T1000 (cell line): ENCODE results near the gene CENPM.

Experiments used
- DNase-seq: peaks from one replicate; lab custom pipeline; 2025; ENCODE audit warnings: mixed read lengths; lab: John Stamatoyannopoulos, UW

The CENPM gene

DNA sequence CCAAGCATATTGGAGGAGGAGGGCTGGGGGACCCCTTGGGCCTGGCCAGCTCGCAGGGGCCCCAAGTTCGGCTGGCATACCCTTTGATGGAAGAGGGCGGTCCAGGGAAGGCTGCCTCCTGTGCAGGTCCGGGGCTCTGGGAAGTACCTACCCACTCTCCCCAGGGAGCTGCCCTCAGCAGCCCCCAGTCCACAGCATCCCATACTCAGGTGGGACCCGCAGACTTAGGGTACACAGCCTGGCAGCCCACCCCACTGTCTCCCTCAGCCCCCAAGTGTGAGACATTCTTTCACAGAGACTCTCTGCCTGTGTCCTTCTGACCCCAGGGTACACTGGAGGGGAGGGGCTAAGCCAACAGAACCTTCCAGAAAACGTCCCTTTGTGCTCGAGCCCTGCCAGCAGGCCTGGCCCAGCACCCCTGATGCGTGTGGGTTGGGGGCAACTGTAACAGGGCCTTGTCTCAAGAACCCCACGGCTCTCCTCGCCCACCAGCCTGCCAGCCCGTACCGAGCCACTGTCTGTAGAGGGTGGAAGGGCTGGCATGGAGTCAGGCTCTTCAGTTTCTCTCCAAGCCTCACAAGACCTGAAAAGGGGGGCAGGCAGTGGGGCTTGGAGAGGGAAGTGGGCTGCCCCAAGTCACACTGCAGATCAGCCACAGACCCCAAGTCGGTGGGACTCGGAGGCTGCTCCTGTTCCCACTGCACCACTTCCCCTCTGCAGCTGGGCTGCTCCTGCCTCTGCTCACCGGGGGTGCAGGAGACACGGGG lies 13.4 kb downstream of the CENPM start:
- DNase-seq = no peak

DNA sequence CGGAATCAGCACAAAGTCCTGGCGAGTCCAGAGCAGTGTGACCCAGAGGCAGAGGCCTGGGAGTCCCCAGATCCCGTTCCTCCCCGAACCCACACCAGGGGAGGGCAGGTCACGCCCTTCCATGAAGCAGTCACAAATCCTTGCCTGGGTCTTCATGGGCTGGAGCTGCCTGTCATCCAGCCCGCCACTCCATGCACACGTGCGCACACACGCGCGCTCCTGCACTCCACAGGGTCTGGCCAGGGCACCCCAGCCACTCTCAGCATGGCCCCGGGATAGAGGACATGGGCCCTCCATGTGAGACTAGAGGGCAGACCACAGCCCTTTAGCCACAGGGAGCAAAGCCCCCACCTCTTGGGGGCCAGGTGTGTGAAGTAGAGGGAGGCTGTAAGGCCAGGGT lies 14.6 kb downstream of the CENPM start:
- DNase-seq = no peak

DNA sequence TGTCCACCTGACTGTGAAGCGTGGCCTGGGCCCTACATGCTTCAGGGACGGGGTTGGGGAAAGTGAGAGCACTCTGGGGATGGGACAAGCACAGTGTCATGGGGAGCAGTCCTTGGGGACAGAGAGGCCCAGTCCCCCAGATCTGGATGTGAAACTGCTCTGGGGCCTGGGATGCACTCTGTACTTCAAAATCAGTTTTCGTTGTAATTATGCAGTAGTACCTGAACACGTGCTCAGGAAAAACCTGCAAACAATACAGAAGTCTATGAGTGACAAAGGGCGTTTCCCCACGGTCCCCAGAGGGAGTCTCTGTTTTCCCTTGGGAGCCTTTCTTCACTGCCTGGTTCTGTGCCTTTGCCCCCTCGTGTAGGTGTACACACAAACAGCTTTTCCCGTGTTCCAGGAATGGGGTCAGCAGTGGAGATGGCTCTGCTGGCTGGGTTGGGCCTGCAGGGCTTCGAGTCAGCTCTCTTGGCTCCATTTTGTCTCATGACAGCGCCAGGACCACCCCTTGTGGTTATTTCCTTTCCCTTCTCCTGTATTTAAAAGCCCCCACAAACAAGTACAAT lies 15.2 kb downstream of the CENPM start:
- no peak for DNase-seq

DNA sequence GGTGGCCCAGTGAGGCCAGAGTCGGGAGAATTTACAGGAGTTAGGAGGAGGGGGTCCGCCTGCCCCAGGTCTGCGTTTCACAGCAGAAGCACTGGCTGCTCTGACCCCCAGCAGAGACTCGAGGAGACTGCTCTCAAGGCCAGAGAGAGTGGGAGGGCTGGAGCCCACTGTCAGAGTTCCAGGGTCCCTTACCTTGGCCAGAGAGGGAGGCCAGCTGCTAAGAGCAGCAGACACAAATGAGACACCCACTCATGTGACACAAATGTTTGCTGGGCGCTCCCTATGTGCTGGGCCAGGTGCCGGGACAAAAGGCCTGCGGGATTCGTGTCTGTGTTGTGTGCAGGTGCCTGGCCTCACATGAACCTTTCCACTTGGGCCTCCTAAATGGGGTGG lies 17.5 kb downstream of the CENPM start:
- no peak for DNase-seq

DNA sequence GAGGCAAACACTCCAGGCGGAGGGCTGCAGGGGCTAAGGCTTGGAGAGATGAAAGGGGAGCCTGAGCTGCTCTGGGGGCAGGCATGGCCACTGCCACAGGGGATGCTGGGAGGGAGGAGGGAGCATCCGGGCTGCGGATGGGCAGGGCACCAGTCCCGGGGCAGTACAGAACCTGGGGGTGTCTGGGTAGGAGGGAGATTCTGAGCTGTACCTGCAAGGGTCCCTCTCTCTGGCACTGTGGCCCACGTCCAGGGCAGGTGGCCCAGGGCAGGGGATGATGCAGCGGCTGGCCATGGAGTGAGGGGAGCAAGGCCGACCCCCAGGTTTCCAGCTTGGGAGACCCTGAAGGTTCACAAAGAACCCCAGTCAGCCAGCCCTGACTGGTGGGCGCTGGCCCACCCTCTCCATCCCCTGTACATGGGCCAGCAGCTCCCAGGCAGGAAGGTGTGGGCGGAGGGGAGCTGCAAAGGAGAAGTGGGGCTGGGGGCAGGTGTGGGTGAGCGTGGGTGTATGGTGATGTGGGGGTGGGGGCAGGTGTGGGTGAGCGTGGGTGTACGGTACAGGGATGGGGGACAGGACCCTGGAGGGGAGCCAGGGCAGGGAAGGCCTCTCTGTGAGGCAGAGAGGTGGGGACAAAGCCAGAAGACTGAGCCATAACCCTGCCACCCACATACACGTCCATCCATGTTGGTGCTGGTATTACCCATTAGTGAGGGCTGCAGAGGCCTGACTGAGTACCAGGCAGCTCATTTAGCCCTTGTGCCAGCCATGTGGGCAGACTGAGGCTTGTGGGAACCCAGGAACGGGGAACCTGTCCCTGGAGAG lies 18.1 kb downstream of the CENPM start:
- DNase-seq = no peak

DNA sequence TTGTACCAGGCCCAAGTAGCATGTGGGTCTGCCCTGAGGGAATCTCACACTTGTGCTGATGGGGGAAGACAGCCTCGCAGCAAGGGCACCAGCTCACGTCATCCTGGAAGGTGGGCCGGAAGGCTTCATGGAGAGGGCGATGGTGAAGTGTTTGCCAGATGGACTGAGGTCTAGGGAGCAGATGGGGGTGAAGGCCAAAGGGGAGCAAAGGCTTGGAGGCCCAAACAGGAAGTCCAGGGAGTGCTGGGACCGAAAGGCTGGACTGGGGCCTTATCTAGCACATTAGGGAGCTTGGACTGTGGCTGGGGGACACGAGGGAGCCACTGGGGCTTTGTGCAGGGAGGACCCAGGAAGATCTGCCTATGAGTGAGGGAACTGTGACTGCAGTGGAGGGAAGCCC lies 19.1 kb downstream of the CENPM start:
- no peak for DNase-seq

DNA sequence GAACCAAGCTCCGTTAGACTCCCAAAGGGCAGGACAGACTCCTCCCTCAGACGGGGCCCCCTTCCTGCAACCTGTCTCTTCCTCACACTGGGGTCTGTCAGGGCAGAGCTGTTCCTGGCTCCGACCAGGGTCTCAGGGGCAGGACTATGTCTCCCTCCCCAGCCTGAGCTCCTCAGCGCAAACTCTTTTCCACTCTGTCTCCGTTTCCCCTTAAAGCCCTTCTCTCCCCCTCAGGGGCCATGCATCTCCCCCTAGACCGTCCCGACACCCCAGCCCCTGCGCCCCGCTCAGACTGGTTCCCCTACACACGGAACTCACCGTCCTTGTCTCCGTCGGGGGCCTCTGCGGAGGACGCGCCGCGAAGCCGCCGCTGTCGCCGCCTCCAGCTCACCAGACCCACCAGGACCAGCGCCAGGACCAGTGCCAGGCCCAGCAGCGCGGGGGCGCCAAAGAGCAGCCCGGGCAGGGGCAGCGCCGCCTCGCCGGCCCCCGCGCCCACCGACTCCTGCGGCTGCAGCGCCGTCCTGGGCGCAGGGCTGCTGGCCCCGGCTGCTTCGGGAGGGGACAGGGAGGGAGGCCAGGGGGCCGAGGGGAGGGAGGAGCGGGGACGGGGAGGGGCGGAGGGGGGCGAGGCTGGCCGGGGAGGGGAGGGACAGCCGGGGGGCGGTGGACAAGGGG lies 21.0 kb downstream of the CENPM start:
- peak; percentile 46 for DNase-seq

DNA sequence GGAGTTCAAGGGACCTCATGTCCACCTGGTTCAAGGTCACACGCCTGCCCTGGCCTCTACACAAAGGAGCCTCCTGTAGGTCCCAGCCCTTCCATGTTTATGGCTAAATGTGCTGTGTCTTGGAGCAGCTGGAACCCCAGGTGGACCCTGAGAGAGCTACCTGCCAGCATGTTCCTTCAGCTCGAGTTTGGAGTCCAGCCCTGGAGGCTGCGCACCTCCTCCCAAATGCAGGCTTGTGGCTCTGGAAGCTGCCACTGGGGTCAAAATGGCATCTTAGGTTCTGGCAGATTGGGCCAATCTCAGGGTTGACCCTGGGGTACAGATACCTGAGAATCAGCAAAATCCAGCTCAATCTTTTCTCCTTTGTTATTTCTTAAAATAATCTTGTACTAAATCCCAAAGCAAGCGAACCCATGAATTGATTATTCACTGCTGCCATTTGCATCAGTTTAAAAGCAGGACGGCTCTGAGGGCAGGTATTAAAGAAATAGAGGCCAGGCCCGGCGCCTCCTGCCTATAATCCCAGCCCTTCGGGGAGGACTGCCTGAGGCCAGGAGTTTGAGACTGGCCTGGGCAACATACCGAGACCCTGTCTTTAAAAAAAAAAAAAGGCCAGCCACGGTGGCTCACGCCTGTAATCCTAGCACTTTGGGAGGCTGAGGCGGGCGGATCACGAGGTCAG lies 23.2 kb downstream of the CENPM start:
- no peak for DNase-seq

DNA sequence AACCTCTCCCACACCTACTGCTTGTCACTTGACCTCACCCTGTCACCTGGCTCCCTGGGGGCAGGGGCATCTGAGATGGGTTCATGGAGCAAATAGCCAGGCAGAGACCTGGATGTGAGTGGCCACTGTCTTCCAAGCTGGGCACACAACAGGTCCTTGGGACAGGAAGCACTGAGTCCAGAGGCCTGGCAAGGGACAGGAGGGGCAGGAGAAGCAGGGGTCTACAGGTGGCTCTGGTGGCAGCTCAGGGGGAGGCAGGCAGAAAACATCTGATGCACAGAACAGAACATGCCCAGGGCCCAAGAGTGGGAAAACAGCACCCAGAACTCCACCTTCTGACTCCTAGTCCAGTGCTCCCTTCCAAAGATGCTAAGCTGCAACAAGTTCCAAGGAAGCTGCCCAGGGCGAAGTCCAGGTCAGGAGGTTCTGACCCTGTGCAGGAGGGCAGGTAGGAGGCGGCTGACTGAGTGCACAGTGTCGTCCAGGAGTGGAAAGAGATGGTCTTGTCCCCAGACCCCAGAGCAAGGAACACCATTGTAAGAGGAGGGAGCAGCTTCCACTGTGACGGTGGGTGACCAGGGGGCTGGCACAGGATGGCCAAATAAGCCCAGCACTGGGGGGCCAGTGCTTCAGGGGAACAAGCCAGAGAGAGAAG lies 23.9 kb downstream of the CENPM start:
- DNase-seq = no peak

DNA sequence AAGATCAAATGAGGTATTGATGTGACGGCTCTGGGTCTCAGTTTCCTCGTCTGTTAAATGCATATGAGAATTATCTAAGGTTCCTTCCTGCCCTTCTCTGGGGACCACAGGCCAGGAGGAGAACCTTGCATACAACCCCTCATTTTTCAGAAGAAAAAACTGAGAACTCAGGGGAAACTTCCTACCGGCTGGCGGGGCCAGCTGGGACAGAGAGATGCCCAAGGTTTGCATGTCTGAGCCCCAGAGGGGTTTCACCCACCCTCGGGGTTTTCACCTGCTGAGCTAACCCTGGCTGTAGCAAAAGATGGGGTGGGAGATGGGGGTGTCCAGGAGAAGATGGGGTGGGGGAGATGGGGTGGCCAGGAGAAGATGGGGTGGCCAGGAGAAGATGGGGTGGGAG lies 24.6 kb downstream of the CENPM start:
- no peak for DNase-seq

DNA sequence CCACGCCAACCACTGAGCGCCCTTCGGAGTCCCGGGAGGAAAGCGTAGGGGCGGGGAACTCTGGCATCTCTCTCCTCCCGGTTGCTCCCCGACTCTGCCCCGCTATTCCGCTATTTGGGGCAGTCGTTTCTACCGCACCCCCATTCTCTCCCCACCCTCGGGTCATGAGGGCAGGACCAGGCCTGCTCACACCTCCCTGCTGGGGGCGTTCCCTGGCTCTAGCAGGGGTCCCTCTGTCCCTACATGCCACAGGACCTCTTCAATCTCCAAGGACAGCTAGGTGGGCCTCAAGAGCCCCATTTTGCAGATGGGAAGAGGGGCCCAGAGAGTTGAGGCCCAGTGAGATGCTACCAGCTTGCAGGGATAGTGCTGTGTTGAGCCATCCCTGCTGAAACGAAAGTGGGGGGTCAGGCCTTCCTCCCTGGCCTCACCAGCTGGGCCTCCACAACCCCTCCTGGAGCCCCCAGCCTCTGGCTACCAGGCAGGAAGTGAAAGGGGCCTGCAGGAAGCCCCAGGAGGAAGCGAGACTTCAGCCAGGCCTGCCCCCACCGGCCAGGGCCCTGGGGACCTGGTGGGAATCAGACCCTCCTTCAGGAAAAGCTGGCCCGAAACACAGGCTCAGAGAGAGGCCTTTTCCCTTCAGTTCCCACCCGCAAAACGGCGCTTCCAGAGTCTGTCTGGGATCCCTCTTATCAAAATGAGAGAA lies 26.5 kb downstream of the CENPM start:
- no peak for DNase-seq

DNA sequence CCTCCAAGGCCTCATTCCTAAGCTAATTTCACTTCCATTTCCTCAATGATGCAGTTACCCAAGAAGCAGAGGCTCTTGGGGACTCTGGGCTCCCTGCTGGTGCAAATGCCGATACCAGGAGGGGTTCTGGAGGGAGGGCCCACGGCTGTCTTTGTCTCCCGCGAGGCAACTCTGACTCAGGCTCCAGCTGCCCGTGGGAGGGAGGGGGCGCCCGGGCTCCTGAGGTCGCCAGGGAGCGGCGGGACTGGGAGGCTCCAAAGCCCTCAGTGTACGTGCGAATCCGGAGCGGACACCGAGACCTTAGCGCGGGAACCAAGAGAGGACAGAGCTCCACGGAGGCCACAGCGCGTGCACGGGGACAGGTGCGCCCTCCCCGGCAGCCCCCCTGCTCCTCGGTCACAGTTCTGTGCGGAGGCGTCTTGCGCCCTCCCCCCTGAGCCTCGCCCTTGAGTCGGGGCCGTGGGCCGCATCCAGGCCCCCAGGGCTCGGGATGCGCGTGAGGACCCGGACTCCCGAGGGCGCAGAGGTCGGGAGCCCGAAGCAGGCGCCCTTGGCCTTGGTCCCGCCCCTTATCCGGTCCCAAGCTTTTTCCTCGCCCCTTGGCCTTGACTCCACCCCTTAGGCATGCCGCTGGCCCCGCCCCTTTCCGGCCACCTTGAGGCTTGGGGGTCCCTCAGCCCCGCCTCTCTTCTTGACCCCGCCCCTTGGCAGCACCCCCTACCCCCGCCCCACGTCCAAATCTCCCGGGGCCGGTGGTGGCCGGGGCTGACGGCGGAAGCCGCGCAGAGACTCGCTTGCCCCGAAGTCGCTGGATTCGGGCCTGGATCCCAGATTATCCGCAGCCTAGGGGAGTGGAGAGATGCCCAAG lies 27.4 kb downstream of the CENPM start:
- no peak for DNase-seq

DNA sequence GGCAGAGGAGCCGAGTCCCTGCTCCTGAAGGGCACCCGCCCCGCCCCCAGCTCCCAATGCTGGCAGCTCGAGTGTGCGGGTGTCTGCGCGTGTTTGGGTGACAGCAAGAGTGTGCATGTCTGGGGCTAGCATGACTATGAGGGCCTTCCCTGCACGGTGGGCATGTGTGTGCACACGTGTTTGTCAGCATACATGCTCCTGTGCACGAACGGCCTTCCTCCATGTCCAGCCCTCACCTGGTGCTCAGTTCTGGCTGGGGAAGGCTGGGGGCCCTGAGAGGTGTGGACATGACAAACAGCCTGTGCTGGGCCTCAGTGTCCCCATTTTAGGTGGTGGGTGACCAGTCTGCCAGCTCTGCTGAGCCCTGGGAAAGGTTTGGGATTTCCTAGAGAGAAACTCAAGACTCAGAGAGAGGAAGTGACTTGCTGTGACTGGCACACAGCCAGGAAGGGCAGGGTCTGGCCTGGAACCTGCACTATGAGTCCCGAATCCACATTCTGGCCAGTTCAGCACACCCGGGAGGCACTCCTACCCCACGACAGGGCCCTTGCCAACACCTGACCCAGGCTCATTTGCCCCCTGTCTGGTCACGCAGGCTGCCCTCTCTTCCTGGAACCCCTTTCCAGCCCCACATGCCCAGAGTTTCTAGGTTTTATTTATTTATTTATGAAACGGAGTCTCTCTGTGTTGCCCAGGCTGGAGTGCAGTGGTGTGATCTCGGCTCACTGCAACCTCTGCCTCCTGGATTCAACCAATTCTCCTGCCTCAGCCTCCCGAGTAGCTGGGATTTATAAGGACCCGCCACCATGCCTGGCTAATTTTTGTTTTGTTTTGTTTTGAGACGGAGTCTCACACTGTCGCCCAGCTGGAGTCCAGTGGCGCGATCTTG lies 28.8 kb downstream of the CENPM start:
- no peak for DNase-seq

DNA sequence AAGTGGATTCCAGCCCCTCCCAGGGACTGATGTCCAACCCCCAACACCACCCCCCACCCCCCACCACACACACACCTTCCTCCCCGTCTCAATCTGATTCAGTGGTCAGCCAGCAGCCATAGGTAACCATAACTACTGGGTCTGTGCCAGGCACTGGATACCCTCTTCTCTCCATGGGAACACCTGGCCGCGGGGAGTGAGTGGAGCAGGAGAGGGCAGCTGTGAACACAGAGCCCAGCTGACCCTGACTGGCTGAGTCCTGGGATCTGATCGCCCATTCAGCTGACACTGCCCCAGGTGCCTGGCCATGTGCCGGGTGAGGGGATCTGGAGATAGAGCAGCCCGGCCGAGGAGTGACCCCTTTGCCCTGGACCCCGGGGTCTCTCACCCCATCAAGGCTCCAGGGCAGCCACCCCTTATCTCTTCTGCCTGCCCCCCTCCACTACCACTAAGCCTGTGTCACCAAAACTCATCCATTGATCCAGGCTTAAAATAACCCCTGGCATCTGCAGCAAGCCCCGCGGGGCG lies 29.5 kb downstream of the CENPM start:
- no peak for DNase-seq

DNA sequence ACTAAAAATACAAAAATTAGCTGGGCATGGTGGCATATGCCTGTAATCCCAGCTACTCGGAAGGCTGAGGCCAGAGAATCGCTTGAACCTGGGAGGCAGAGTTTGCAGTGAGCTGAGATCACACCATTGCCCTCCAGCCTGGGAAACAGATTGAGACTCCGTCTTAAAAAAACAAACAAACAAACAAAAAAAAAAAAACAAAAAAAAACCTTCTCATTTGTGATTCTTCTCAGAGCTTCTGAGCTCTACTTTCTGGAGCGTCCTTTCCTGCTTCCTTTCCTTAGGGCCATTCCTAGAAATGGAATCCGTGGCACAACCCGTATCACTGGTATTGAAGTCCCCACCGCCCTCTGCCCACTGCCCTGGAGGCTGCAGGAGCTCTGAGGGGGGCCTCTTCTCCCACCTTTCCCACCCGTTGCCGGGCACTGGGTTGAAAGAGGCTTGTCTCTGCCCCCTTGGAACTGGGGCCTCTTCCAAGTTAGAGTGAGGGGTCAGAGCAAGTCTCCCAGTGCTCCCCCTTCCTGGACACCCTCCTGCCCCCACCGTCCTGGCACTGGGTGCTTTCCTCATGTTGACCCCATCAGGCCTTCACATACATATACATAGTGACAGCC lies 30.1 kb downstream of the CENPM start:
- no peak for DNase-seq

DNA sequence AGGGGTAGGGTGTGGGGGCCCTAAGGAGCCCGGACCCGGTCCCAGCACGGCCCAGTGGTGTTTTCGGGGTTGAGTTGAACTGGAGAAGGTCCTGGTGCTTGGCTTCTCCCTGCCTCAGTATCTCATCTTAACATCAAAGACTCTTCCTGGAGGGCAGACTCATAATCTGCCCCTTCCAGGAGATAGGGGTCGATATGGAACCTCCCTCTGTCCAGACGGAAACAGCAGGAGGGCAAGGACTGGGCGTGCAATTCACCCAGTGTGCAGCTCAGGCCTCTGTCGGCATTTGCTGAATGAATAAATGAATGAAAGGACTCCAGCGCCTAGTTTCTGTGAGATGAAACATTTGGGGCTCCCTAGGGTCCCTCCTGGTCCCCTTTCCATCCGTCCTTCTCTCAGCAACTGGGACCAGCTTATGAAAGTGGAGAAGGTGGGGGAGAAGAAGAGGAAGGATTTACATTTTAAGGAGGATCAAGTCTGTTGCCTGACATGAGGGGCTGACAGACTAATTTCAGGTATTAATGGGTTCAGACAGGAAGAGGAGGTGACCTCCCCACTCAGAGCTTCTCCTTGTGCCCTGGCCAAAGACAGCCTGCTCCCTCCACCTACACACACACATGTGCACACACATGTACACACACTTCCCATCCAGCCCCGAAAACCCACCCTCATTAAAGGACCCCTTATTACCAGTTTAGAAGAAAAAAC lies 31.0 kb downstream of the CENPM start:
- no peak for DNase-seq

DNA sequence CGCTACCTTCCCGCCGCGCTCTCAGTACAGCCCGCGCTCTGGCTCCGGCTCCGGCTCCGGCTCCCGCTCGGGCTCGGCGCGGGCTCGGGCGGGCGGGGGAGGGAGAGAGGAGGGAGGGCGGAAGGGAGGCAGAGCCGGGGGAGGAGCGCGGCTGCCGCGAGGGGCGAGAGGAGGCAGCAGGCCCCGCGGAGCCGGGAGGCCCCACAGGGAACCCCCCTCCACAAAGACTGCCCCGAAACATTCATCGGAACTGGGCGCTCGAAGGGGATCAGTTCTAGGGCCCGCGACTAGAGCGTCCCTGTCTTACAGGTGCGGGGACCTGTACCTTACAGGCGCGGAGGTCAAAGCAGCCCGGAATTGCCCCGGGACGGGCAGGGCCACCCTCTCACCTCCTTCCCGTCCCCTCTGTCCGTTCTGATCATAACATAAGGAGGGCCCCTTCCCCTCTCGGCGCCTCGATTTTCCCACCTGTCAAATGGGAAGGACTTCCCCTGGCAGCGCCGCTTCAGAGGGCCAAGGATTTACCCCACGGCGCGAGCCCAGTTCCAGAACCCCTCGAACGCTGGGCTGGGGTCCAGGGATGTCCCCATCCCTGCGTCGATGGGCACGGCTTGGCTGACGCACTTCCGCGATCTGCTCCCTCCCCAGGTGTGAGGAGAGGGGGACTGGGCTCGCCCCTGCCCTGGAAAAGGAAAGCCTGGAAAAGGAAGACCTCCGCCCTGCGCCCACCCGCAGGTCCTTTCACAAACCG lies 31.7 kb downstream of the CENPM start, which contains the start of gene SHISA8:
Gene SHISA8 (minus strand): TSS at position 40 of the 751 bp plus-strand sequence. CDS start 407 bp downstream, outside the sequence.
- DNase-seq = no peak
